Mucosa of descending colon (tissue), 3 donors: ENCODE results near the gene FBXO42. TPM values are rescaled to one million over a fixed set of nuclear protein-coding genes. Genes with fewer than 3 reads are reported as not detected.
"Not testable (repeated sequence)": the region's sequence is repeated elsewhere in the genome, so short reads cannot be mapped to it uniquely, and the experiment has no call there.

Experiments
- ATAC-seq: fragments of 200-7000 bp; cut with Tn5 transposase; one replicate; pipeline ENCODE4 v1.9.1; 2020; ENCODE audit warnings: mild to moderate bottlenecking, moderate library complexity
- DNase-seq, 3 donors: peaks; one replicate each; pipeline ENCODE4 v3.0.0-alpha.2; 2020
- H3K36me3 ChIP-seq: fragments of 200-600 bp; one replicate; pipeline ENCODE4 v1.8.0; 2021; ENCODE audit warnings: low read depth, mild to moderate bottlenecking
- H3K4me1 ChIP-seq: fragments of 200-600 bp; one replicate; pipeline ENCODE4 v1.8.0; 2021; ENCODE audit warnings: low read depth, mild to moderate bottlenecking
- H3K4me3 ChIP-seq: fragments of 200-600 bp; one replicate; pipeline ENCODE4 v1.8.0; 2021; ENCODE audit warnings: mild to moderate bottlenecking
- H3K9me3 ChIP-seq: fragments of 200-600 bp; one replicate; pipeline ENCODE4 v1.8.0; 2021; ENCODE audit warnings: mild to moderate bottlenecking
- intact Hi-C, 2 donors: fragments of 100-400 bp; cut with DNase I in 1 of 2; cut with micrococcal nuclease in 1 of 2; formaldehyde crosslinking; loops; one replicate each; pipeline versions ENCODE4 v1.11.0 to v1.11.1; 2022; cut with DNase I, micrococcal nuclease
- total RNA-seq, 3 donors: library from RNA; stranded (reverse); fragmentation: NEBNext Ultra II Directional in 2 of 3; extraction: Animal tissue kit (Norgen Biotek cat#: 25700) in 2 of 3; gene quantifications; one replicate each; pipeline versions ENCODE4 v1.2.1 to v1.2.4, GENCODE V29; 2021 to 2023
- TF ChIP-seq, protein P1 (sequence below): fragments of 200-600 bp; IDR thresholded peaks from one replicate; pipeline ENCODE4 v1.8.0; 2022; ENCODE audit warnings: antibody characterized with exemption, mild to moderate bottlenecking
- donor health status: DM: no; HTN: no; CAD: no; lungs with moderate emphysema.
- donor health status: DM: no; HTN: no; CAD: no.
- donor health status: DM: no; HTN: yes; CAD: no.

FBXO42 gene
- total RNA-seq, 3 donors from 2014 or later = 12.9 to 20.6 (median 16.3) TPM

DNA sequence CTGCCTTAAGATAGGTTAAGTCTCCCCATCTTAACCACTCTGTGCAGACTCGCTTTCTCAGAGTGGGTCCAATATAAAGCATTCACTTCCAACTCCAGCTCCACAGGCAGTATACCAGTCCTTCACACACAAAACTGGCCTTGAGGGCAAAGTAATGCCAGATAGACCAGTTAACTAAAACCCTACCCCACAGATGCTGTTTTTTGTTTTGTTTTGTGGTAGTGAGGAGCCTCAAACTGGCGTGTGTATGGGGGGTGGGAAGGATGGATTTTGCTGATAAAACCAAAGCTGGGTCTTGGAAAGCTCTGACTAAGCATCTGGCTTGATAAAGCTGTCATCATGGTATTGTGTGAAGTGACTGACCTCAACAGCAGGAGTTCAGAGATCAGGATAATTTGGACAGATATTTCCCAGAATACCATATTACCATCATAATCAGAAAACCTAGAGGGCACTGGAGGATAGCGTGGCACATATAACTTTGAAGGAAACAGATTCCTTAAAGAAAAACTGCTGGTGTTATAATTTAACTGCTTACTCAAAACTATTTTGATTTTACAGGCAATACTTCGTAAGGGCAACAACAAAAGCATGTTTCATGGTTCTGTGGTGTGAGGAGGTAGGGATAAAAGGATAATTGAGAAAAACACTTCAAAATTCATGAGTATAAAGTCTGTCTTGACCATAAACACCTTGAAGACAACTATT, 85.7 kb downstream of the FBXO42 start:
- H3K36me3 ChIP-seq = no peaks in the 10 kb centered on the region
- DNase-seq (no peak), ATAC-seq (no peak)
- H3K4me1 ChIP-seq = no peaks in the 10 kb centered on the region
- intact Hi-C loops = no loop called here
- no peak overlapping the region for H3K4me3 ChIP-seq
- TF ChIP-seq, protein P1, sequence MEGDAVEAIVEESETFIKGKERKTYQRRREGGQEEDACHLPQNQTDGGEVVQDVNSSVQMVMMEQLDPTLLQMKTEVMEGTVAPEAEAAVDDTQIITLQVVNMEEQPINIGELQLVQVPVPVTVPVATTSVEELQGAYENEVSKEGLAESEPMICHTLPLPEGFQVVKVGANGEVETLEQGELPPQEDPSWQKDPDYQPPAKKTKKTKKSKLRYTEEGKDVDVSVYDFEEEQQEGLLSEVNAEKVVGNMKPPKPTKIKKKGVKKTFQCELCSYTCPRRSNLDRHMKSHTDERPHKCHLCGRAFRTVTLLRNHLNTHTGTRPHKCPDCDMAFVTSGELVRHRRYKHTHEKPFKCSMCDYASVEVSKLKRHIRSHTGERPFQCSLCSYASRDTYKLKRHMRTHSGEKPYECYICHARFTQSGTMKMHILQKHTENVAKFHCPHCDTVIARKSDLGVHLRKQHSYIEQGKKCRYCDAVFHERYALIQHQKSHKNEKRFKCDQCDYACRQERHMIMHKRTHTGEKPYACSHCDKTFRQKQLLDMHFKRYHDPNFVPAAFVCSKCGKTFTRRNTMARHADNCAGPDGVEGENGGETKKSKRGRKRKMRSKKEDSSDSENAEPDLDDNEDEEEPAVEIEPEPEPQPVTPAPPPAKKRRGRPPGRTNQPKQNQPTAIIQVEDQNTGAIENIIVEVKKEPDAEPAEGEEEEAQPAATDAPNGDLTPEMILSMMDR = no peak
- no peaks in the 10 kb centered on the region for H3K9me3 ChIP-seq

DNA sequence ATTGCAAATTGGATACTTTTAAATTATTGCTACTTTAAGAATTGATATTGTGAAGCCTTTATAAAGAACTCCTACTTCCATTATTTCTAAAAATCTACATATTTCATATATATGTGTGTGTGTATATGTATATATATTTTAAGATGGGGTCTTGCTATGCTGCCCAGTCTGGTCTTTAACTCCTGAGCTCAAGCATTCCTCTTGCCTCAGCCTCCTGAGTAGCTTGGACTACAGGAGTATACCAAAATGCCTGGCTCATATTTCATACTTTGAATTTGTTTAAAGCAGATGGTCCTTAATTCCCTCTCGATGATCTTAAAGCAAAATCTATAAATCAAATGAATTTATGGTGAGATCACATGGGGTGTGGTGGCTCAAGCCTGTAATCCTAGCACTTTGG, 90.2 kb downstream of the FBXO42 start:
- DNase-seq (no peak), ATAC-seq (no peak)
- intact Hi-C loops = no loop called here
- Histone ChIP-seq H3K9me3 (no peaks in the 10 kb centered on the region), H3K36me3 (no peaks in the 10 kb centered on the region), H3K4me3 (no peak overlapping the region), H3K4me1 (no peaks in the 10 kb centered on the region)
- TF ChIP-seq, protein P1 = no peak

DNA sequence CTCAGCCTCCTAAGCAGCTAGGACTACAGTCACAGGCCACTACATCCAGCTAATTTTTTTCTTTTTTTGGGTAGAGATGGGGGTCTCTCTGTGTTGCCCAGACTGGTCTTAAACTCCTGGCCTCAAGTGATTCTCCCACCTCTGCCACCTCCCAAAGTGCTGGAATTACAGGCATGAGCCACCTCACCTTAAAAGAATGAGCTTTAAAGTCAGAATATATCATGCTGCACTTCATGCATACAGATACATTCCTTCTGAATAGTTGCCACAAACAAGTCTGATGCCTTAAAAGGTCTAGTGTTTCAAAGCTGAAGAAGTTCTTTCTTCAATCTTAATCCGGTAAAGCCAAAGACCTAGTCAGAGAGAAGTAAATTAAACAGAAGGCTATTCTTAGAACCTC, 91.5 kb downstream of the FBXO42 start:
- Histone ChIP-seq H3K9me3 (no peaks in the 10 kb centered on the region), H3K36me3 (no peaks in the 10 kb centered on the region), H3K4me3 (no peak overlapping the region), H3K4me1 (no peaks in the 10 kb centered on the region)
- TF ChIP-seq, protein P1 = no peak
- ATAC-seq = no peak
- DNase-seq = no peak
- intact Hi-C loops = no loop called here

DNA sequence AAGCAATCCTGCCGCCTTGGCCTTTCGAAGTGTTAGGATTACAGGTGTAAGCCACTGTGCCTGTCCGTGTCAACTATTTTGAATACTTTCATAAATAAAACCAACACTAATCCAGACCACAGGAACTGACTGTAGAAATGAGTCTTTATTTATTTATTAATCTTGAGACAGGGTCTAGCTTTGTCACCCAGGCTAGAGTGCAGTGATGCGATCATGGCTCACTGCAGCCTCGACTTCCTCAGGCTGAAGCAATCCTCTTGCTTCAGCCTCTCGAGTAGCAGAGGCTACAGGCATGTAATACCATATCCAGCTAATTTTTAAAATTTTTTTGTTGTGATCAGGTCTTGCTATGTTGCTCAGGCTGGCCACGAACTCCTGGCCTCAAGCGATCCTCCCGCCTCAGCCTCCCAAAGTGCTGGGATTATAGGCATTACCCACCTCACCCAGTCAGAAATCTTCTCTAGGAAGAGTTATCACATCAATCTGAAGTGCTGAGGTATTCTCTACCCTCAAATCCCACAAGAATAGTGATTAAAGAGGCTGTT, 93.6 kb downstream of the FBXO42 start:
- intact Hi-C loops = no loop called here
- ATAC-seq (no peak), DNase-seq (no peak)
- H3K4me3 ChIP-seq = no peak overlapping the region
- TF ChIP-seq, protein P1 = no peak
- no peaks in the 10 kb centered on the region for H3K4me1 ChIP-seq
- H3K9me3 ChIP-seq = no peaks in the 10 kb centered on the region
- H3K36me3 ChIP-seq = no peaks in the 10 kb centered on the region

DNA sequence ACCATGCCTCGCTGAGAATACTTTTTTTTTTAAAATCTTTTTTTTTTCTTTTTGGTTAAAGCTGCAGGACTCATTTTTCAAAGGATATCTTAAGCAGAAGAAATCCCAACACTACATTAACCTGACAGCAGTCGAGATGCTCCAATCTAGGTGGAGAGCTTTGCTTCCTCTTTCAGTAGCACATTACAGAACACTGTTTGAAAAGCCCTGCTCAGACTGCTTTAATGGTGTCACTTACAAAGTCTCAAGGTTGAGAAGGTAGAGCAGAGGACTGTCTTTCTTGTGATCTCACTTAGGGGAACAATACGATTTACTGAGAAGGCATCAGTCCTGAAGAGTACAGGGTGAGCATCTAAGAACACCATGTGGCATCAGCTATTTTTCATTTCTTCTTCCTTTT, 94.3 kb downstream of the FBXO42 start:
- TF ChIP-seq, protein P1 = no peak

DNA sequence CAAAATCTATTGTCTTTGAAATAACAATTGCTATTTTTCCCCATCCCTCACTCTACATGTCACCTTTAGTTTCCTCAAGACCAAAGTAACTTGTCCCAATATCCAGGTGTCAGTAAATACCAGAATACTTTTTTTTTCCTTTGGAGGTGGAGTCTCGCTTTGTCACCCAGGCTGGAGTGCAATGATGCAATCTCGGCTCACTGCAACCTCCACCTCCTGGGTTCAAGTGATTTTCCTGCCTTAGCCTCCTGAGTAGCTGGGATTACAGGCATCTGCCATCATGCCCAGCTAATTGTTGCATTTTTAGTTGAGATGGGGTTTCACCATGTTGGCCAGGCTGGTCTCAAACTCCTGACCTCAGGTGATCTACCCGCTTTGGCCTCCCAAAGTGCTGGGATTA, 94.7 kb downstream of the FBXO42 start:
- DNase-seq, ATAC-seq, H3K4me1 ChIP-seq, H3K4me3 ChIP-seq, H3K9me3 ChIP-seq, intact Hi-C loops, H3K36me3 ChIP-seq: not testable (repeated sequence)

More for the DNA sequence above, 94.3 kb downstream of the FBXO42 start:
- Histone ChIP-seq H3K4me1 (no peaks in the 10 kb centered on the region), H3K4me3 (no peak overlapping the region), H3K36me3 (no peaks in the 10 kb centered on the region), H3K9me3 (no peaks in the 10 kb centered on the region)
- no peak for DNase-seq
- intact Hi-C loops = no loop called here
- no peak for ATAC-seq
